Measurements from ENCODE around the gene EML5.

DNA sequence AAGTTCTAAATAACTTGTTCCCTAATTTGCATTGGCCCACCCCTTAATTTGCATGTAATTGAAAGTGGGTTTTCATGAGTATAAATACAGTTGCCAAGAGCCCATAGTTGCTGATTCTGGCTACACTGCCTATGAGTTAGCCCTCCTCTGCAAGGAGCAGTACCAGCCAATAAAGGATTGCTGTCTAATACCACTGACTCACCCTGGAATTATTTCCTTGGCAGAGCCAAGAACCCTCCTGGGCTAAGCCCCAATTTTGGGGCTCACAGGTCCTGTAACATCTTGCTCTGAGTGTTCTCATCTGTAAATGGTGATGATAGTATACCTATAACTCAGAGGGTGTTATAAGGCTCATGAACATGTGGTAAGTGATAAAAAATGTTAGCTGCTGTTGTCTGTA lies 38.5 kb upstream of the EML5 start:
- TF ChIP-seq POLR2AphosphoS5 (IDR thresholded peaks at IDR 0.05), result peak; percentile 34 to 62
- TF ChIP-seq, protein P1, sequence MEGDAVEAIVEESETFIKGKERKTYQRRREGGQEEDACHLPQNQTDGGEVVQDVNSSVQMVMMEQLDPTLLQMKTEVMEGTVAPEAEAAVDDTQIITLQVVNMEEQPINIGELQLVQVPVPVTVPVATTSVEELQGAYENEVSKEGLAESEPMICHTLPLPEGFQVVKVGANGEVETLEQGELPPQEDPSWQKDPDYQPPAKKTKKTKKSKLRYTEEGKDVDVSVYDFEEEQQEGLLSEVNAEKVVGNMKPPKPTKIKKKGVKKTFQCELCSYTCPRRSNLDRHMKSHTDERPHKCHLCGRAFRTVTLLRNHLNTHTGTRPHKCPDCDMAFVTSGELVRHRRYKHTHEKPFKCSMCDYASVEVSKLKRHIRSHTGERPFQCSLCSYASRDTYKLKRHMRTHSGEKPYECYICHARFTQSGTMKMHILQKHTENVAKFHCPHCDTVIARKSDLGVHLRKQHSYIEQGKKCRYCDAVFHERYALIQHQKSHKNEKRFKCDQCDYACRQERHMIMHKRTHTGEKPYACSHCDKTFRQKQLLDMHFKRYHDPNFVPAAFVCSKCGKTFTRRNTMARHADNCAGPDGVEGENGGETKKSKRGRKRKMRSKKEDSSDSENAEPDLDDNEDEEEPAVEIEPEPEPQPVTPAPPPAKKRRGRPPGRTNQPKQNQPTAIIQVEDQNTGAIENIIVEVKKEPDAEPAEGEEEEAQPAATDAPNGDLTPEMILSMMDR (IDR thresholded peaks at IDR 0.05), result no peak
